C4-2B (cell line): ENCODE results near the gene SLC16A11.

Experiments
- ZFX ChIP-seq: fragments of 450-650 bp; IDR thresholded peaks from 2 replicates; pipeline ENCODE4 v1.6.1; 2017
- TF ChIP-seq, protein P1 (sequence below): fragments of 450-650 bp; conservative IDR thresholded peaks from 2 replicates; pipeline ENCODE4 v1.5.1; 2017; ENCODE audit warnings: mild to moderate bottlenecking

GRCh38 chr17:7018331-7018964 lies 25.4 kb downstream of the SLC16A11 start:
- TF ChIP-seq, protein P1, sequence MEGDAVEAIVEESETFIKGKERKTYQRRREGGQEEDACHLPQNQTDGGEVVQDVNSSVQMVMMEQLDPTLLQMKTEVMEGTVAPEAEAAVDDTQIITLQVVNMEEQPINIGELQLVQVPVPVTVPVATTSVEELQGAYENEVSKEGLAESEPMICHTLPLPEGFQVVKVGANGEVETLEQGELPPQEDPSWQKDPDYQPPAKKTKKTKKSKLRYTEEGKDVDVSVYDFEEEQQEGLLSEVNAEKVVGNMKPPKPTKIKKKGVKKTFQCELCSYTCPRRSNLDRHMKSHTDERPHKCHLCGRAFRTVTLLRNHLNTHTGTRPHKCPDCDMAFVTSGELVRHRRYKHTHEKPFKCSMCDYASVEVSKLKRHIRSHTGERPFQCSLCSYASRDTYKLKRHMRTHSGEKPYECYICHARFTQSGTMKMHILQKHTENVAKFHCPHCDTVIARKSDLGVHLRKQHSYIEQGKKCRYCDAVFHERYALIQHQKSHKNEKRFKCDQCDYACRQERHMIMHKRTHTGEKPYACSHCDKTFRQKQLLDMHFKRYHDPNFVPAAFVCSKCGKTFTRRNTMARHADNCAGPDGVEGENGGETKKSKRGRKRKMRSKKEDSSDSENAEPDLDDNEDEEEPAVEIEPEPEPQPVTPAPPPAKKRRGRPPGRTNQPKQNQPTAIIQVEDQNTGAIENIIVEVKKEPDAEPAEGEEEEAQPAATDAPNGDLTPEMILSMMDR, result no peak
- no peak for TF ChIP-seq ZFX
